Mesothelial cell of epicardium (in vitro differentiated cells): ENCODE measurements around the gene WBP11. TPM values are rescaled to one million over a fixed set of nuclear protein-coding genes. Genes with fewer than 3 reads are reported as not detected.
A peak's percentile ranks its signal among the peaks of the same experiment; 100 is the strongest.

Experiments used
- DNase-seq, 2 experiments: peaks; one replicate each; pipeline ENCODE4 v3.0.0; 2021; ENCODE audit warnings: low spot score in 2 of 2; ENCODE audit not compliant: unreplicated experiment in 2 of 2
- H3K27ac Mint-ChIP-seq: 2 replicates; pipeline ENCODE4 v1.8.0; 2021; ENCODE audit warnings: mixed read lengths
- H3K27me3 Mint-ChIP-seq: 2 replicates; pipeline ENCODE4 v1.8.0; 2021; ENCODE audit warnings: low read depth, mixed read lengths
- H3K36me3 Mint-ChIP-seq: 2 replicates; pipeline ENCODE4 v1.8.0; 2021; ENCODE audit warnings: mixed read lengths
- H3K4me1 Mint-ChIP-seq: 2 replicates; pipeline ENCODE4 v1.8.0; 2021; ENCODE audit warnings: mixed read lengths
- H3K4me3 Mint-ChIP-seq: 2 replicates; pipeline ENCODE4 v1.8.0; 2021; ENCODE audit warnings: mild to moderate bottlenecking, moderate library complexity, mixed read lengths
- H3K9me3 Mint-ChIP-seq: 2 replicates; pipeline ENCODE4 v1.8.0; 2021; ENCODE audit warnings: mixed read lengths
- CTCF ChIP-seq: fragments of 200-600 bp; sonication (generic); IDR thresholded peaks from one replicate; pipeline ENCODE4 v1.5.0; 2021; ENCODE audit warnings: antibody characterized with exemption; ENCODE audit not compliant: unreplicated experiment
- total RNA-seq: library from RNA; stranded (reverse); gene quantifications from 3 replicates; pipeline ENCODE4 v1.2.1, GENCODE V29; 2021

The WBP11 gene
- total RNA-seq, 1 donor from 2014 or later = 72.8 TPM

- H3K9me3 Mint-ChIP-seq = no peaks in the 10 kb centered on the region
- peak overlapping the region; percentile 78 for H3K27ac Mint-ChIP-seq
- H3K27me3 Mint-ChIP-seq = no peaks in the 10 kb centered on the region
- no peaks in the 10 kb centered on the region for H3K36me3 Mint-ChIP-seq
- no peak for DNase-seq
- peaks cover 49% of the 10 kb centered on the region for H3K4me1 Mint-ChIP-seq
- TF ChIP-seq CTCF = no peak
- H3K4me3 Mint-ChIP-seq = peak overlapping the region; percentile 96
Observed at GRCh38 chr12:14772946-14773345, 30.3 kb downstream of the WBP11 start.

- peaks cover 4% of the 10 kb centered on the region for H3K9me3 Mint-ChIP-seq
- peak overlapping the region; percentile 100 for H3K27ac Mint-ChIP-seq
- H3K4me3 Mint-ChIP-seq = peak overlapping the region; percentile 98
- H3K4me1 Mint-ChIP-seq = peaks cover 47% of the 10 kb centered on the region
- no peaks in the 10 kb centered on the region for H3K27me3 Mint-ChIP-seq
- peaks cover 12% of the 10 kb centered on the region for H3K36me3 Mint-ChIP-seq
- no peak for TF ChIP-seq CTCF
- DNase-seq = no peak
Observed at GRCh38 chr12:14771651-14772137, 31.6 kb downstream of the WBP11 start.

- Mint-ChIP-seq H3K4me1 (peaks cover 38% of the 10 kb centered on the region), H3K9me3 (peaks cover 10% of the 10 kb centered on the region), H3K36me3 (peaks cover 18% of the 10 kb centered on the region), H3K27ac (peak overlapping the region; percentile 100), H3K4me3 (peak overlapping the region; percentile 98), H3K27me3 (no peaks in the 10 kb centered on the region)
- no peak for TF ChIP-seq CTCF
- peak; percentile 62 to 90 for DNase-seq
Observed at GRCh38 chr12:14770496-14771461, 32.5 kb downstream of the WBP11 start.

GRCh38 chr12:14769969-14770495 lies 33.2 kb downstream of the WBP11 start:
- peaks cover 30% of the 10 kb centered on the region for H3K4me1 Mint-ChIP-seq
- H3K36me3 Mint-ChIP-seq = peaks cover 25% of the 10 kb centered on the region
- DNase-seq = peak; percentile 51 to 80
- peak overlapping the region; percentile 100 for H3K27ac Mint-ChIP-seq
- H3K27me3 Mint-ChIP-seq = no peaks in the 10 kb centered on the region
- peak; percentile 83 for TF ChIP-seq CTCF
- peaks cover 13% of the 10 kb centered on the region for H3K9me3 Mint-ChIP-seq
- H3K4me3 Mint-ChIP-seq = peak overlapping the region; percentile 98

- Mint-ChIP-seq H3K9me3 (peaks cover 13% of the 10 kb centered on the region), H3K27me3 (no peaks in the 10 kb centered on the region), H3K36me3 (peaks cover 27% of the 10 kb centered on the region), H3K4me1 (peaks cover 30% of the 10 kb centered on the region), H3K27ac (peak overlapping the region; percentile 100), H3K4me3 (peak overlapping the region; percentile 98)
- no peak for TF ChIP-seq CTCF
- no peak for DNase-seq
Observed at GRCh38 chr12:14769466-14769968, 33.8 kb downstream of the WBP11 start.
